Bronchial epithelial cell (primary cell): Measurements from ENCODE around the gene NAMPT. TPM values are rescaled to one million over a fixed set of nuclear protein-coding genes. Genes with fewer than 3 reads are reported as not detected.

Experiments
- DNase-seq: peaks from one replicate; pipeline ENCODE4 v3.0.0-alpha.2; 2010; ENCODE audit warnings: low read depth
- FAIRE-seq: peaks from 2 replicates; lab custom pipeline; 2011; peaks lifted over from hg19 to GRCh38; lab: Jason Lieb, UNC
- H3K27me3 ChIP-seq: 2 replicates; pipeline ENCODE4 v1.5.1; 2011; ENCODE audit warnings: low read length; ENCODE audit not compliant: control insufficient read depth, insufficient read depth
- H3K36me3 ChIP-seq: 2 replicates; pipeline ENCODE4 v1.5.1; 2011; ENCODE audit warnings: low read length; ENCODE audit not compliant: control insufficient read depth, insufficient read depth
- H3K4me3 ChIP-seq: 2 replicates; pipeline ENCODE4 v1.5.1; 2011; ENCODE audit warnings: mild to moderate bottlenecking, low read depth, low read length, control low read depth
- total RNA-seq: library from RNA; depleted of rRNA; stranded (reverse); fragments of >200 nt; gene quantifications from 2 replicates; pipeline ENCODE4 v1.2.1, GENCODE V29; 2014
- TF ChIP-seq, protein P1 (sequence below): IDR thresholded peaks from 2 replicates; pipeline ENCODE4 v1.5.1; 2011; ENCODE audit warnings: mild to moderate bottlenecking, moderate library complexity, low read length, control low read depth, inconsistent platforms; ENCODE audit not compliant: insufficient read depth, severe bottlenecking

NAMPT gene
- total RNA-seq, 1 donor from 2014 or later, result 175 TPM

DNA sequence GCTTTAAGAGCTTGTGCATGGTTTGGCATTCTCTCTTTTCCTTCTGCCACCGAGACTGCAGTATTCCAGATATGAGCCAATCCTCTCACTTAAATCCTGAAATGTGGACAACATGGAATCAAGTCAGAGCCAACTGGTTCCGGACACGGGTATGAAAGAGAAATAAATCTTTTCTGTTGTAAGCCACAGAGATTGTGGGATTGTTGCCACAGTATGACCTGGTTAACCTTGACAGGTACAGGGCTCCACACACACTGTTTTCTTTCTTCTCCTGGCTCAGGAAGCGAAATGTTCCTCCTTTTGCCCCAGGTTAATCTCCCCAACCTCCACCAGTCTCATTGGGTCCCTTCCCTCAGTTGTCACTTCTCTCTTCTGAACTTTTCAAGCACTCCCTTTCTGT is 6.5 kb upstream of the NAMPT start:
- FAIRE-seq (no peak), DNase-seq (no peak)
- Histone ChIP-seq H3K36me3 (no peaks in the 10 kb centered on the region), H3K27me3 (no peaks in the 10 kb centered on the region), H3K4me3 (no peak overlapping the region)
- TF ChIP-seq, protein P1, sequence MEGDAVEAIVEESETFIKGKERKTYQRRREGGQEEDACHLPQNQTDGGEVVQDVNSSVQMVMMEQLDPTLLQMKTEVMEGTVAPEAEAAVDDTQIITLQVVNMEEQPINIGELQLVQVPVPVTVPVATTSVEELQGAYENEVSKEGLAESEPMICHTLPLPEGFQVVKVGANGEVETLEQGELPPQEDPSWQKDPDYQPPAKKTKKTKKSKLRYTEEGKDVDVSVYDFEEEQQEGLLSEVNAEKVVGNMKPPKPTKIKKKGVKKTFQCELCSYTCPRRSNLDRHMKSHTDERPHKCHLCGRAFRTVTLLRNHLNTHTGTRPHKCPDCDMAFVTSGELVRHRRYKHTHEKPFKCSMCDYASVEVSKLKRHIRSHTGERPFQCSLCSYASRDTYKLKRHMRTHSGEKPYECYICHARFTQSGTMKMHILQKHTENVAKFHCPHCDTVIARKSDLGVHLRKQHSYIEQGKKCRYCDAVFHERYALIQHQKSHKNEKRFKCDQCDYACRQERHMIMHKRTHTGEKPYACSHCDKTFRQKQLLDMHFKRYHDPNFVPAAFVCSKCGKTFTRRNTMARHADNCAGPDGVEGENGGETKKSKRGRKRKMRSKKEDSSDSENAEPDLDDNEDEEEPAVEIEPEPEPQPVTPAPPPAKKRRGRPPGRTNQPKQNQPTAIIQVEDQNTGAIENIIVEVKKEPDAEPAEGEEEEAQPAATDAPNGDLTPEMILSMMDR, result no peak

DNA sequence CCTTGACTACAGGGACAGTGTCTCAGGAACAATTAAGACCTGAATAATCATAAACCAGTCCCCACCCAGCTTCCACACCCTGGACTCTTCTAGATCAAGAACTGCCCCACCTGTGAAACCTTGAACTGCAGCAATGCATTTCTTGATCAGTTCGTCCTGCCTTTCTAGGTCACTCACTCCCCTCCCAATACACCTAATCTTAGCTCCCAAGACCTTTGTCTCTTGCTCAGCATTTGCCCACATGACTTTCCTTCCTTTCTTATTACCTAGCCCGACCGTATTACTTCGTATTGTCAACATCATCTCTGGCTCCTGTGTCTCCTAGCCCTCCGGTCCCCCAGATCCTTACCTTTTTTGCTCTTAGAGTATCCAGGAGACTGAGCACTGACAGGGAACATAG is 5.5 kb upstream of the NAMPT start:
- H3K36me3 ChIP-seq, result no peaks in the 10 kb centered on the region
- TF ChIP-seq, protein P1, result no peak
- no peak for FAIRE-seq

DNA sequence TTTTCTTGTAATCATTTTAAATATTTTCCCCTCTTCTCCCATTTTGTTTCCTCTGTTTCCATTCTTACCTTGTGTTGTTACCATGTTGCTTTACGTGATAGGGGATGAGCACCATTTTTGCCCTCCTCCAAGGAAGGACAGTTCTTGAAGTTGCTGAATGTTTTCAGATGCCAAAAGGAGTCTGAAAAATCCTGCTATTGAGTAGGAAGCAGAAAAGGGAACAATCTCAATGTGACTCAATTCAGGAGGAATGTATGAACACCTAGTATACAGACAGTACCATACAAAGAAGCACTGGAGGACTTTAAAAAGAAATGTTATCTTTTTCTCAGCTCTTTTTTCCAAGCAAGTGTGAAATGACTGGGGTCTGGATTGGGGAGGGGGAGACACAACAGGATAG is 5.1 kb upstream of the NAMPT start:
- no peak for FAIRE-seq

More for the DNA sequence above, 5.5 kb upstream of the NAMPT start:
- H3K27me3 ChIP-seq, result no peaks in the 10 kb centered on the region
- no peak for DNase-seq
- no peak overlapping the region for H3K4me3 ChIP-seq

DNA sequence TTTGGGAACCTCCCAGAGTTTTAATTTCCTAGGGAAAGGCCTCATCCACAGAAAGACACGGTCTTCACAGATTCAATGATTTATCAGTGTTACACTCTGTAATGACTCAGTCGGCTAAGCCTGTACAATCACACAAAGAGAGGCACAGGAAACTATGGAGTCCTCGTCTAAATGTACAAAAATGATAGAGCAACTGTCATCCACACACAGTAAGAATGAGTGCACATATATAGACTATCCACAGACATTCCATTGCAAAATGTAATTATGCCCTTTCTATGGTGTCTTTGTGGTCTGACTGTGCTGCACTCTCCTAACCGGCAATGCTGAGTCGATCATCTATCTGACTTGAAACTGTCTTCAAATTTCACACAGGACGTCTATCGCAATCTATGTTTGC is 3.5 kb upstream of the NAMPT start:
- TF ChIP-seq, protein P1, result no peak
- no peaks in the 10 kb centered on the region for H3K36me3 ChIP-seq
- no peaks in the 10 kb centered on the region for H3K27me3 ChIP-seq
- H3K4me3 ChIP-seq, result no peak overlapping the region
- DNase-seq (no peak), FAIRE-seq (no peak)

More for the DNA sequence above, 5.1 kb upstream of the NAMPT start:
- TF ChIP-seq, protein P1, result no peak
- H3K36me3 ChIP-seq, result no peaks in the 10 kb centered on the region
- peak; percentile 59 for DNase-seq
- H3K27me3 ChIP-seq, result no peaks in the 10 kb centered on the region
- H3K4me3 ChIP-seq, result no peak overlapping the region

DNA sequence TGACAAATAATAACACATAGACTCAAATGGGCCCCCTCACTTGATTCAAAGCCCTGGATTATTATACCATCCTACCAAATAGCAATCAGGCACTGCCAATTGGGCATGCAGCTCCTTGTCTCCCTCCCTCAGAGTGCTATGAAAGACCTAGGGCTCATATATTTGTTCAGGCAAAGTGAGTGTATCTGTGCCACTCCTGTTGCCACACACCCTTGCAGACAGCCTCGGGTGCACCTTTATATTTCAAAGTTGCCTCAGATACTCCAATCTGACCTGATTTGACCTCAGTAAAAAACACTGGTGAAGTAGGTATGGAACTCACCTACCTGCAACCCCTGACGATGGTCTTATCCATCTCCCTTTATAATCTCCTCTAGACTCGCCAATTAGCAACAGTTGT is 3.0 kb upstream of the NAMPT start:
- H3K27me3 ChIP-seq, result no peaks in the 10 kb centered on the region
- no peaks in the 10 kb centered on the region for H3K36me3 ChIP-seq
- TF ChIP-seq, protein P1, result no peak
- H3K4me3 ChIP-seq, result no peak overlapping the region
- peak; percentile 26 for DNase-seq
- no peak for FAIRE-seq

DNA sequence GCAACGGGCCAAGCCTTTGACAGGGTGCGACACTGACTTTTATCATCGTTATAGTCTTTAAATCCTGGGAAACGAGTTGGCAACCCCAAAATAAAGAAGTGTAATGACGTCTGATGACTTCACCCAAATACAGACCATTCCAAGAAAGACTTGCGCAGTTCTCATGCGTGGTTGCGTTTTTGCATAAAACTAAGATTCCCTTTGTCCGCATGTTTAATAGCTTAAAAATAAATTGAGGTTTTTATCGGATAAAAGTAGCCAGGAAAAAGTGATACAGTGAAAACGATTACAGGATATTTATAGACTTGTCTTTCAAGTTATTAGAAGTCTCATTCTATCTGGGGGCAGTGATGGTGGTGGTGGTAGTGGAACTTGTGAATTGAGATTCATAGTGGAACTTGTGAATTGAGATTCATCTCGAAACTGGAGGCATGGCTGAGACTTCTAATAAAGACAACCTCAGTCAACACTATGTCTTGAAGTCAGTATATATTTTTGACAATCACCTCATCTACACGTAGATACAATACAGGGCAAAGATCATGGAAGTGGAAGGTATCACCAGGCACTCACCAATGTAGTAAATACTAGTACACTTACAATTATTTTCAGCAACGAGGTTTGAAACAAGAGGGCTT is 1.2 kb upstream of the NAMPT start:
- H3K36me3 ChIP-seq, result no peaks in the 10 kb centered on the region
- no peak for DNase-seq
- H3K4me3 ChIP-seq, result peak overlapping the region; percentile 60
- no peak for FAIRE-seq
- TF ChIP-seq, protein P1, result no peak
- H3K27me3 ChIP-seq, result no peaks in the 10 kb centered on the region
